RWPE1 (cell line): ENCODE measurements around the gene CNTNAP4.

Experiments
- CTCF ChIA-PET: fragments of 350-600 bp; sonication (Branson Sonifier 250); formaldehyde crosslinking; extraction: SDS; loops from one replicate; lab custom pipeline; 2021; lab: Yijun Ruan, JAX
- POLR2A ChIA-PET: fragments of 400-600 bp; formaldehyde crosslinking; extraction: SDS; loops from one replicate; lab custom pipeline; 2020; ENCODE audit warnings: antibody characterized with exemption; ENCODE audit not compliant: low non-redundant PET; lab: Yijun Ruan, JAX
- DNase-seq: peaks from one replicate; pipeline ENCODE4 v3.0.0; 2012; ENCODE audit warnings: low spot score
- H3K27ac ChIP-seq: fragments of 450-650 bp; 2 replicates; pipeline ENCODE4 v1.5.1; 2017
- TF ChIP-seq, protein P1 (sequence below): fragments of 450-650 bp; conservative IDR thresholded peaks from 2 replicates; pipeline ENCODE4 v1.5.1; 2017; ENCODE audit warnings: low read depth, mild to moderate bottlenecking

The CNTNAP4 gene

DNA sequence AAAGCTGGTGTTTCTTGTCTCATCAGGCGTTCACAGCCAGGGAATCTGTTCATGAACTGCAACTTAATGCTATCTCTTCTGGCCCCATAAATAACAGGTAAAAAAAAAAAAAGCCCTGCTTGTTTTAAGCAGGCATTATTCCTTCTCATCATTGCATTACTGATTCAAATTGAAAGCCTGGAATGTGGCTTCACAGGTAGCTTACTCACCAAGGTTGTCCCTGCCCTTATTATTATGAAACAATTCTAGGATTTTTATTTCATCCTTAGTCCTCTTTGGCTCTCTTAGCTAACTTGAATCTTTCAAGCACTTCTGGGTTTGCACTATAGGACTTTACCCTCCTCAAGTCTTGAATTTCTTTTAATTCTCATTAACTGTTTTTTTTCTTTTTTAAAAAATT lies 113.3 kb downstream of the CNTNAP4 start:
- H3K27ac ChIP-seq, result no peak overlapping the region
- ChIA-PET POLR2A (no interaction called here), CTCF (interaction anchor here (0.6 kb wide), 2 partner anchors 408 to 782 kb away, joined by 3 to 4 read pairs; no protein-coding TSS in a partner anchor)
- DNase-seq, result no peak
- TF ChIP-seq, protein P1, sequence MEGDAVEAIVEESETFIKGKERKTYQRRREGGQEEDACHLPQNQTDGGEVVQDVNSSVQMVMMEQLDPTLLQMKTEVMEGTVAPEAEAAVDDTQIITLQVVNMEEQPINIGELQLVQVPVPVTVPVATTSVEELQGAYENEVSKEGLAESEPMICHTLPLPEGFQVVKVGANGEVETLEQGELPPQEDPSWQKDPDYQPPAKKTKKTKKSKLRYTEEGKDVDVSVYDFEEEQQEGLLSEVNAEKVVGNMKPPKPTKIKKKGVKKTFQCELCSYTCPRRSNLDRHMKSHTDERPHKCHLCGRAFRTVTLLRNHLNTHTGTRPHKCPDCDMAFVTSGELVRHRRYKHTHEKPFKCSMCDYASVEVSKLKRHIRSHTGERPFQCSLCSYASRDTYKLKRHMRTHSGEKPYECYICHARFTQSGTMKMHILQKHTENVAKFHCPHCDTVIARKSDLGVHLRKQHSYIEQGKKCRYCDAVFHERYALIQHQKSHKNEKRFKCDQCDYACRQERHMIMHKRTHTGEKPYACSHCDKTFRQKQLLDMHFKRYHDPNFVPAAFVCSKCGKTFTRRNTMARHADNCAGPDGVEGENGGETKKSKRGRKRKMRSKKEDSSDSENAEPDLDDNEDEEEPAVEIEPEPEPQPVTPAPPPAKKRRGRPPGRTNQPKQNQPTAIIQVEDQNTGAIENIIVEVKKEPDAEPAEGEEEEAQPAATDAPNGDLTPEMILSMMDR, result no peak

DNA sequence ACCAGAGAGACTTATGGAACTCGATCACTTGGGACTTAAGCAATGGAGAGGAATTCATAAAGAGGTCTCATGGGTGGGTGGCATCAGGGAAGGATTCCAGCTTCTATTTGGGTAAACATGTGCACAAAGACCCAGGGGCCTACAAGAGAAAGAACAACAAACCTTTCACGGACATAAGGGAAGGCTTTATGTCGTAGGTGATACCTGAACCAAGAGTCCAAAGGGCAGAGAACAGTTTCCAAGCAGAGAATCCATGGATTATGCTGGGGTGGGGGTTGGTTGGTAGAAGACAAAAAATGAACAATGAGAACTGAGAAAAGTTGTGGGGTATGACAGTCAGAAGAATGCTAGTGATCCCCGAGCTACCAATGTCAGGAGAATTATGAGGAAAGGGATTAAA lies 119.8 kb downstream of the CNTNAP4 start:
- DNase-seq, result no peak
- TF ChIP-seq, protein P1, result no peak
- POLR2A ChIA-PET, result no interaction called here

DNA sequence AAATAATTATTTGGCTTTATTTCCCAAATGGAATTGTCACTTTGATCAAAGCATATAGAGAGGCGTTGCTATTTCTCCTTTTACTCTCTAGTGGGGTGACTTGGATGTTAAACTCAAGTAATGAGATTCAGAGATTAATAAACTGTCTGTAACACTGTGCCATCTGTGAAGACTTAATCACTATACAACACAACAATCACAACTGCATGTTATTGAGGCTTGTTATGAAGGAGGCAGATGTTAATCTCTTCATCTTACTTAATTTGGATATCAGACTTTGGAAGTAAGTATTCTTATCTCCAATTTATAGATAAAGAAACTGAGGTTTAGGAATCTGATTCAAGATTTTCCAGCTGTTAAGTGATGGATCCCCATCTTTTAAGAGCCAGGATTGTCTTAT lies 132.5 kb downstream of the CNTNAP4 start:
- DNase-seq, result no peak
- TF ChIP-seq, protein P1, result no peak
- POLR2A ChIA-PET, result no interaction called here
- CTCF ChIA-PET, result no interaction called here
- H3K27ac ChIP-seq, result no peak overlapping the region

More for the DNA sequence above, 119.8 kb downstream of the CNTNAP4 start:
- CTCF ChIA-PET, result no interaction called here
- no peak overlapping the region for H3K27ac ChIP-seq

DNA sequence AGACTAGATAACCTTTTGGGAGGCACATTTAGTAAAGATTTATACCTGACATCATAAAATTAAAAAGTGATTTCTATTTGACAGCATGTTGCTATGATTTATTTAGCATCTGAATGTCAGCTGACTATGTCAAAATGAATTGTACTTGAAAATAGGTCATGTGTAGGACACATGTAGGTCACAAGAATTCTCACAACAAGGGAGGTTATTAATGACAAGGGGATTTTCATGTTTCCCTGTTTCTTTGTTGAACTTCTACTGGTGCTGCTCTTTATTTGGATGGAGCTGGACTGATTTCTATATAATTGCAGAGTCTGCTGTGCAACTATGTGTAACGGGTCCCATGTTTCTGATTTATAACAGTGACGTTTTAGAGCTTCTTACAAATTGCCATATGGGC lies 144.4 kb downstream of the CNTNAP4 start:
- TF ChIP-seq, protein P1, result no peak
- no peak for DNase-seq
- POLR2A ChIA-PET, result no interaction called here
- CTCF ChIA-PET, result no interaction called here
- H3K27ac ChIP-seq, result no peak overlapping the region

DNA sequence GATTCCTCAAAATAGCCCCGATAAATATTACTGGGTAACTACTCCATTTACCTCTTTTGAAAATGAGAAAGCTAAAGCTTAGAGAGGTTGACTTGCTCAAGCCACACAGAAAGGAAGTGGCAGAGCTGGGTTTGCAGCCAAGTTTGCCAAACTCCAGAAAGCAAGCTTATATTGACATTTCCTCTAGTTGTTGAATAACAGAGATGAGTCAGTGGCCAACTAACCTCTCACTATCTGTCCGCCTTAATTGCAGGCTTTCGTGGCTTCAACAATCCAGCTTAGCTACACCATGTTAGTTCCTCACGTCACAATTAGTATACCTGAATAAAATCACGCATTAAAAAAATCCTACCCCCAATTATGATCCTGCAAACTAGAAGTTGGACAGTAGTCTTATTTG lies 151.7 kb downstream of the CNTNAP4 start:
- ChIA-PET POLR2A (no interaction called here), CTCF (no interaction called here)
- H3K27ac ChIP-seq, result no peak overlapping the region
- no peak for DNase-seq
- TF ChIP-seq, protein P1, result no peak

DNA sequence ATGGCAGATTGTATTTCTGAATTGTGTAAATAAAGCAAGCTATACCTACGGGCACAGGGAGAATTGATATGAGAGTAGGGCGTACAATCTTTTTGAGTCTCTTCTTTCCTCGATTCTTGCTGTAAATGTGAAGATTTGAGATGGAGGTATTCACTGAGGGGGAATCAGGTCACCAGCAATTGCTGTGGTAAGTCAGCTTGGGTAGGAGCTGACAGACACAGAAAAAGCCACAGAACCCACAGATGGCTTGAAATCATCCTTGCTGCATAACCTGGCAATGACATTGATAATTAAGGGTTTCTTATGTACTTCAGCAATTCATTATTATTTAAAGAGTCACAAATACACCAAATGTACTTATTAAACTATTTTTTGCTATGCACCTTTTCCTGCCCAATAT lies 164.2 kb downstream of the CNTNAP4 start:
- H3K27ac ChIP-seq, result no peak overlapping the region
- no peak for DNase-seq
- ChIA-PET POLR2A (no interaction called here), CTCF (no interaction called here)
- TF ChIP-seq, protein P1, result no peak

DNA sequence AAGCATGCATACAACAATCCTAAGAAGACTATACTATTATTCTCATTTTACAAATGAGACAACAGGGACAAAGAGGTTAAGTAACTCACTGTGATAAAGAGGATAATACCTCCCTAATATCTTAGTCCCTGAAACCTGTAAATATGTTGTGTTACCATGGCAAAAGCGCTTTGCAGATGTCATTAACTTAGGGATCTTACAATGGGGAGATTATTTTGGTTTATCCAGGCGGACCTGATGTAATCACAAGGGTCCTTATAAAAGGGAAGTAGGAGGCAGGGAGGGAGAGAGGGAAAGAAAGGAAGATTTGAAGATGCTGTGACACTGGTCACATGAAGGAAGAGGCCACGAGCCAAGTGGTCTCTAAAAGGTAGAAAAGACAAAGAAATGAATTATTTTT lies 164.7 kb downstream of the CNTNAP4 start:
- TF ChIP-seq, protein P1, result no peak
- ChIA-PET POLR2A (no interaction called here), CTCF (no interaction called here)
- no peak overlapping the region for H3K27ac ChIP-seq
- DNase-seq, result no peak
